Measurements from ENCODE around the gene TAF11L7.
"Not testable (repeated sequence)": the region's sequence is repeated elsewhere in the genome, so short reads cannot be mapped to it uniquely, and the experiment has no call there.

DNA sequence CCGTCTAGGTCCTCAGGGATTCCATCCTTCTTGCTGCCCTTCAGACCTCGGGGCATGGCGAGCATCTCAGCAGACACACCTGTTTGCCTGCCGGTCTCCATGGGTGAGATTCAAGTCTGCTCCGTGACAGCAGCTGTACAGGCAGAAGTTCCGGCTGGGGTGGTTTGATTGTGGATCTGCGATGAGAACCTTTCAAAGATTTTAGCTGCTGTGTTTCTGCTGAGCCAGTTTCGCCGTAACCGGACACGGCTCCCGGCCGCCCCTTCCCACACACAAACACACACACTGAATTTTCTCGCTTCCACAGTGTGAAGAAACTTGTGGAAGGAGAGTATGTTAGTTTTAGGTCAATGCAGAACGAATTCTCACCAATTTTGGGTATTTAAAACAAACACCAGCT is 12.2 kb upstream of the TAF11L7 start, which contains the start of gene TAF11L10:
- TF ChIP-seq POLR2A (IDR thresholded peaks at IDR 0.05); EP300 (IDR thresholded peaks at IDR 0.05; ENCODE audit: low read depth): not testable (repeated sequence)
- TF ChIP-seq, protein P1, sequence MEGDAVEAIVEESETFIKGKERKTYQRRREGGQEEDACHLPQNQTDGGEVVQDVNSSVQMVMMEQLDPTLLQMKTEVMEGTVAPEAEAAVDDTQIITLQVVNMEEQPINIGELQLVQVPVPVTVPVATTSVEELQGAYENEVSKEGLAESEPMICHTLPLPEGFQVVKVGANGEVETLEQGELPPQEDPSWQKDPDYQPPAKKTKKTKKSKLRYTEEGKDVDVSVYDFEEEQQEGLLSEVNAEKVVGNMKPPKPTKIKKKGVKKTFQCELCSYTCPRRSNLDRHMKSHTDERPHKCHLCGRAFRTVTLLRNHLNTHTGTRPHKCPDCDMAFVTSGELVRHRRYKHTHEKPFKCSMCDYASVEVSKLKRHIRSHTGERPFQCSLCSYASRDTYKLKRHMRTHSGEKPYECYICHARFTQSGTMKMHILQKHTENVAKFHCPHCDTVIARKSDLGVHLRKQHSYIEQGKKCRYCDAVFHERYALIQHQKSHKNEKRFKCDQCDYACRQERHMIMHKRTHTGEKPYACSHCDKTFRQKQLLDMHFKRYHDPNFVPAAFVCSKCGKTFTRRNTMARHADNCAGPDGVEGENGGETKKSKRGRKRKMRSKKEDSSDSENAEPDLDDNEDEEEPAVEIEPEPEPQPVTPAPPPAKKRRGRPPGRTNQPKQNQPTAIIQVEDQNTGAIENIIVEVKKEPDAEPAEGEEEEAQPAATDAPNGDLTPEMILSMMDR (IDR thresholded peaks at IDR 0.05): not testable (repeated sequence)

Measured in transverse colon (tissue), 3 donors.